ENCODE measurements around the gene CARM1. TPM values are rescaled to one million over a fixed set of nuclear protein-coding genes. Genes with fewer than 3 reads are reported as not detected.
"Not testable (repeated sequence)": the region's sequence is repeated elsewhere in the genome, so short reads cannot be mapped to it uniquely, and the experiment has no call there.

CARM1 gene
- total and polyA plus RNA-seq, 11 donors: 22.4 to 39.5 (median 29.3) TPM

GRCh38 chr19:10952809-10953208 lies 81.5 kb downstream of the CARM1 start:
- Histone ChIP-seq H3K9me3 (no peaks in the 10 kb centered on the region), H3K36me3 (no peaks in the 10 kb centered on the region), H3K4me3 (no peak overlapping the region), H3K27ac (no peak overlapping the region), H3K4me1 (no peaks in the 10 kb centered on the region), H3K27me3 (no peaks in the 10 kb centered on the region)
- 91 to 94% (median 93%) methylated on average over 6 of the region's 6 CpGs for WGBS, 4 donors
- TF ChIP-seq POLR2A (IDR thresholded peaks at IDR 0.05): no peak
- TF ChIP-seq, protein P1, sequence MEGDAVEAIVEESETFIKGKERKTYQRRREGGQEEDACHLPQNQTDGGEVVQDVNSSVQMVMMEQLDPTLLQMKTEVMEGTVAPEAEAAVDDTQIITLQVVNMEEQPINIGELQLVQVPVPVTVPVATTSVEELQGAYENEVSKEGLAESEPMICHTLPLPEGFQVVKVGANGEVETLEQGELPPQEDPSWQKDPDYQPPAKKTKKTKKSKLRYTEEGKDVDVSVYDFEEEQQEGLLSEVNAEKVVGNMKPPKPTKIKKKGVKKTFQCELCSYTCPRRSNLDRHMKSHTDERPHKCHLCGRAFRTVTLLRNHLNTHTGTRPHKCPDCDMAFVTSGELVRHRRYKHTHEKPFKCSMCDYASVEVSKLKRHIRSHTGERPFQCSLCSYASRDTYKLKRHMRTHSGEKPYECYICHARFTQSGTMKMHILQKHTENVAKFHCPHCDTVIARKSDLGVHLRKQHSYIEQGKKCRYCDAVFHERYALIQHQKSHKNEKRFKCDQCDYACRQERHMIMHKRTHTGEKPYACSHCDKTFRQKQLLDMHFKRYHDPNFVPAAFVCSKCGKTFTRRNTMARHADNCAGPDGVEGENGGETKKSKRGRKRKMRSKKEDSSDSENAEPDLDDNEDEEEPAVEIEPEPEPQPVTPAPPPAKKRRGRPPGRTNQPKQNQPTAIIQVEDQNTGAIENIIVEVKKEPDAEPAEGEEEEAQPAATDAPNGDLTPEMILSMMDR (IDR thresholded peaks at IDR 0.05): no peak
- intact Hi-C loops (cut with DNase I): no loop called here
- no peak for ATAC-seq
- DNase-seq: no peak

DNA sequence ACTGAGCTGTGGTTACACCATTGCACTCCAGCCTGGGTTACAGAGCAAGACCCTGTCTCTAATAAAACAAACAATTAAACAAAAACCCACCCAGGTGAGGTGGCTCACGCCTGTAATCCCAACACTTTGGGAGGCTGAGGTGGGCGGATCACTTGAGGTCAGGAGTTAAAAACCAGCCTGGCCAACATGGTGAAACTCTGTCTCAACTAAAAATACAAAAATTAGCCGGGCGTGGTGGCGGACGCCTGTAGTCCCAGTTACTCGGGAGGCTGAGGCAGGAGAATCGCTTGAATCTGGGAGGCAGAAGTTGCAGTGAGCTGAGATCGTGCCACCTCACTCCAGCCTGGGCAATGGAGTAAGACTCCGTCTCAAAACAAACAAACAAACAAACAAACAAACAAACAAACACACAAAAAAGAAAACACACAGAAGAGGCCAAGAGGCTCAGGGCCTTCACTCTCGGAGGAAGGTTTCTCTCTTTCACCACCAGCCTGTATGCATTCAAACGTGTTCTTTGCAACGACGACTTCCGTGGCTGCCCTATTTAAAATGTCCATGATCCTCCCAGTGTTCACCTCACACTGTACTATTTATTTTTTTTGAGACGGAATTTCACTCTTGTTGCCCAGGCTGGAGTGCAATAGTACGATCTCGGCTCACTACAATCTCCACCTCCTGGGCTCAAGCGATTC lies 88.1 kb downstream of the CARM1 start:
- 92 to 97% (median 95%) methylated on average over 19 of the region's 19 CpGs for whole genome bisulfite sequencing, 4 donors
- H3K27me3 ChIP-seq; intact Hi-C loops (cut with DNase I); DNase-seq; ATAC-seq; H3K9me3 ChIP-seq; H3K36me3 ChIP-seq: not testable (repeated sequence)
- Histone ChIP-seq H3K4me1 (peaks cover 0 to 23% (median 18%) of the 10 kb centered on the region in 12 donors), H3K4me3 (peak overlapping the region in 10 of 12 donors; percentile 62 to 98 (median 88)), H3K27ac (peak overlapping the region in 7 of 12 donors; percentile 92 to 98 (median 96))

DNA sequence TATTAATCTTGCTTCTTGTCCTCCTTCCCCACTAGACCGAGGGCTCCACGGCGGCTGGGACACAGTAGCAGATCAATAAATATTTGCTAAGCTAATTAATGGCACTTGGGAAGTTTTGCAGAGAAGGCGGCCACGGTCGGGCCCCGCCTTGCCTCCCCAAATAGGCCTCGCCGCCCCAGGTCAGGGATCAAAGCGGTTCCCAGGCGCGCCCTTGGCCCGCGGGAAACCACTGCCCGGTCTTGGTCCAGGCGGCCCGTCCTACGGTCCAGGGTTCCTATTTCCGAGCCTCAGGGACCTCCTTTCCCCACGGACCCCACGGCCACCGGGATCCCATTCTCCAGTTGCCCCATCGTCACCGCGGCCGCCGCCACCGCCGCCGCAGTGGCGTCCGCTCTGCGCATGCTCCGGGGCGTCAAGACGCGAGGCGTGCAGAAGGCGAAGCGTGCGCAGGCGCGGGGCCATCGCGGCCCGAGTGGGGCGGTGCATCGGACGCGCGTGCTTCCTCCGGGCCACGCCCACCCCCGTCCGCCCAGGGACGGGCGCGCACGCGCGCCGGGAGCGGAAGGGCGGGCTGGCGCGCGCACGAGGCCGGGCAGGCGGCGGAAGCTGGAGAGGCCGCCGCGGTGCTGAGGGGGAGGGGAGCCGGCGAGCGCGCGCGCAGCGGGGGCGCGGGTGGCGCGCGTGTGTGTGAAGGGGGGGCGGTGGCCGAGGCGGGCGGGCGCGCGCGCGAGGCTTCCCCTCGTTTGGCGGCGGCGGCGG lies 89.1 kb downstream of the CARM1 start, which contains the start of gene SMARCA4:
TSS of gene SMARCA4 (plus strand) at position 717 of the 759 bp plus-strand sequence. CDS start 23,122 bp downstream, outside the sequence.
- peak; percentile 34 to 93 for TF ChIP-seq POLR2A (IDR thresholded peaks at IDR 0.05)
- TF ChIP-seq, protein P1 (IDR thresholded peaks at IDR 0.05): no peak
- Histone ChIP-seq H3K9me3 (no peaks in the 10 kb centered on the region), H3K27ac (peak within 1 kb of the TSS; percentile 92 to 99 (median 96)), H3K27me3 (no peaks in the 10 kb centered on the region), H3K4me3 (peak within 1 kb of the TSS; percentile 66 to 98 (median 91)), H3K36me3 (peaks cover 0 to 3% (median 0%) of the 10 kb centered on the region in 9 donors), H3K4me1 (peaks cover 0 to 23% (median 18%) of the 10 kb centered on the region in 12 donors)
- ATAC-seq (peak; percentile 93 to 97 (median 96)), DNase-seq (peak; percentile 97 to 100 (median 98))
- intact Hi-C loops (cut with DNase I): no loop called here
- WGBS, 4 donors: 0 to 1% (median 1%) methylated on average over 42 to 100 of the region's 100 CpGs

- Histone ChIP-seq H3K27me3 (no peaks in the 10 kb centered on the region), H3K27ac (peak overlapping the region; percentile 83 to 98 (median 93)), H3K9me3 (no peaks in the 10 kb centered on the region), H3K36me3 (peaks cover 0 to 3% (median 0%) of the 10 kb centered on the region in 9 donors), H3K4me3 (peak overlapping the region; percentile 40 to 98 (median 90)), H3K4me1 (peaks cover 0 to 23% (median 18%) of the 10 kb centered on the region in 12 donors)
- TF ChIP-seq, protein P1 (IDR thresholded peaks at IDR 0.05): no peak
- no peak for TF ChIP-seq POLR2A (IDR thresholded peaks at IDR 0.05)
- peak in 3 of 4 donors; percentile 31 to 58 (median 55) for ATAC-seq
- intact Hi-C loops (cut with DNase I): no loop called here
- WGBS, 4 donors: 0 to 1% (median 1%) methylated on average over 10 to 92 of the region's 92 CpGs
- peak in 4 of 5 donors; percentile 33 to 82 (median 58) for DNase-seq
Observed at GRCh38 chr19:10961073-10961860, 89.9 kb downstream of the CARM1 start.
